A549 (cell line): Measurements from ENCODE around the gene SOX15. TPM values are rescaled to one million over a fixed set of nuclear protein-coding genes. Genes with fewer than 3 reads are reported as not detected.

Experiments
- ATAC-seq, 2 experiments: fragments of 200-7000 bp in 1 of 2; fragments of >200 bp in 1 of 2; cut with Nextera tagmentation in 1 of 2; cut with Tn5 transposase in 1 of 2; 3 replicates each; pipeline versions ENCODE4 v1.8.0 to v1.9.1; 2018 to 2020; ENCODE audit warnings: mild to moderate bottlenecking in 1 of 2, moderate library complexity in 1 of 2
- CTCF ChIA-PET: fragments of 300-600 bp; sonication (Branson Sonifier 250); formaldehyde crosslinking; extraction: SDS; loops from one replicate; lab custom pipeline; 2021; ENCODE audit warnings: antibody characterized with exemption, inconsistent platforms; lab: Yijun Ruan, JAX
- POLR2A ChIA-PET: fragments of 350-600 bp; formaldehyde crosslinking; extraction: SDS; loops from one replicate; lab custom pipeline; 2021; ENCODE audit warnings: antibody characterized with exemption, inconsistent platforms; lab: Yijun Ruan, JAX
- DNase-seq, 2 experiments: peaks; one replicate each; pipeline versions ENCODE4 v3.0.0 to v3.0.0-alpha.2; 2011 to 2016; ENCODE audit warnings: low read depth in 1 of 2, low spot score in 1 of 2
- FAIRE-seq: peaks from 2 replicates; lab custom pipeline; 2011; peaks lifted over from hg19 to GRCh38; lab: Jason Lieb, UNC
- H3K27ac ChIP-seq, 2 experiments: fragments of >200 bp; sonication (Bioruptor Twin); formaldehyde crosslinking; 3 replicates each; pipeline ENCODE4 v1.5.1; 2016 to 2017
- H3K4me1 ChIP-seq: fragments of >200 bp; sonication (Bioruptor Twin); formaldehyde crosslinking; 3 replicates; pipeline ENCODE4 v1.6.1; 2016
- H3K4me2 ChIP-seq: fragments of >200 bp; sonication (Bioruptor Twin); formaldehyde crosslinking; 3 replicates; pipeline ENCODE4 v1.6.1; 2016
- H3K4me3 ChIP-seq: fragments of >200 bp; sonication (Bioruptor Twin); formaldehyde crosslinking; 3 replicates; pipeline ENCODE4 v1.5.1; 2016
- H3K9me3 ChIP-seq: fragments of >200 bp; sonication (Bioruptor Twin); formaldehyde crosslinking; 3 replicates; pipeline ENCODE4 v1.6.1; 2016
- BCL3 ChIP-seq: fragments of >200 bp; sonication (Bioruptor Twin); formaldehyde crosslinking; IDR thresholded peaks from 3 replicates; pipeline ENCODE4 v1.6.1; 2016
- CEBPB ChIP-seq, 2 experiments: fragments of >200 bp in 1 of 2; sonication (Bioruptor Twin) in 1 of 2; formaldehyde crosslinking in 1 of 2; IDR thresholded peaks; 2 replicates each; pipeline ENCODE4 v1.6.1; 2012 to 2016
- CTCF ChIP-seq: fragments of >200 bp; sonication (Bioruptor Twin); formaldehyde crosslinking; IDR thresholded peaks from 3 replicates; pipeline ENCODE4 v1.5.1; 2016
- EHF ChIP-seq: fragments of 250-450 bp; sonication (Bioruptor Pico); IDR thresholded peaks from 2 replicates; pipeline ENCODE4 v1.5.0; 2020; ENCODE audit warnings: mild to moderate bottlenecking
- EHMT2 ChIP-seq: fragments of 200-600 bp; sonication (generic); IDR thresholded peaks from 2 replicates; pipeline ENCODE4 v1.6.1; 2016; ENCODE audit warnings: antibody characterized with exemption, low read depth, mild to moderate bottlenecking, moderate library complexity
- ESRRA ChIP-seq: fragments of 150-350 bp; IDR thresholded peaks from 2 replicates; pipeline ENCODE4 v1.6.1; 2014; ENCODE audit warnings: mild to moderate bottlenecking, low read length, borderline replicate concordance
- FOXS1 ChIP-seq: fragments of 250-450 bp; sonication (Bioruptor Pico); IDR thresholded peaks from 2 replicates; pipeline ENCODE4 v1.5.0; 2020; ENCODE audit warnings: mild to moderate bottlenecking, moderate library complexity
- HDAC2 ChIP-seq: fragments of 200-600 bp; sonication (generic); IDR thresholded peaks from 2 replicates; pipeline ENCODE4 v1.6.1; 2016
- HEYL ChIP-seq: fragments of 250-450 bp; sonication (Bioruptor Pico); IDR thresholded peaks from 2 replicates; pipeline ENCODE4 v1.8.0; 2021; ENCODE audit warnings: mild to moderate bottlenecking, moderate library complexity
- HOXB5 ChIP-seq: fragments of 250-450 bp; sonication (Bioruptor Pico); IDR thresholded peaks from 2 replicates; pipeline ENCODE4 v1.5.0; 2020; ENCODE audit warnings: mild to moderate bottlenecking, moderate library complexity
- JUN ChIP-seq, 2 experiments: fragments of >200 bp; sonication (Bioruptor Twin); formaldehyde crosslinking; IDR thresholded peaks; 2 replicates in 1 of 2; 3 replicates in 1 of 2; pipeline ENCODE4 v1.6.1; 2016 to 2017
- MAX ChIP-seq: IDR thresholded peaks from 2 replicates; pipeline ENCODE4 v1.6.1; 2012
- MAZ ChIP-seq: fragments of 150-350 bp; IDR thresholded peaks from 2 replicates; pipeline ENCODE4 v1.6.1; 2014; ENCODE audit warnings: antibody characterized with exemption, low read depth, low read length, borderline replicate concordance
- MYC ChIP-seq: IDR thresholded peaks from 2 replicates; pipeline ENCODE4 v1.6.1; 2012; ENCODE audit warnings: mild to moderate bottlenecking, inconsistent platforms, low read length, improper control_type of control experiment, borderline replicate concordance
- PBX3 ChIP-seq: IDR thresholded peaks from 2 replicates; pipeline ENCODE4 v1.6.1; 2012
- PHF8 ChIP-seq: fragments of 200-600 bp; sonication (generic); IDR thresholded peaks from 2 replicates; pipeline ENCODE4 v1.6.1; 2016; ENCODE audit warnings: low read depth, mild to moderate bottlenecking, antibody characterized with exemption, moderate library complexity, borderline replicate concordance
- POLR2A ChIP-seq: IDR thresholded peaks from 2 replicates; pipeline ENCODE4 v1.6.1; 2012; ENCODE audit warnings: mild to moderate bottlenecking, low read length
- RAD21 ChIP-seq, 2 experiments: fragments of >200 bp in 1 of 2; sonication (Bioruptor Twin) in 1 of 2; formaldehyde crosslinking in 1 of 2; IDR thresholded peaks in 1 of 2; conservative IDR thresholded peaks in 1 of 2; 2 replicates in 1 of 2; 3 replicates in 1 of 2; pipeline ENCODE4 v1.6.1; 2012 to 2018; ENCODE audit warnings: inconsistent platforms in 1 of 2
- RFX5 ChIP-seq: fragments of 450-650 bp; IDR thresholded peaks from 2 replicates; pipeline ENCODE4 v1.7.1; 2014; ENCODE audit warnings: antibody characterized with exemption, mild to moderate bottlenecking, moderate library complexity
- SMC3 ChIP-seq: fragments of >200 bp; sonication (Bioruptor Twin); formaldehyde crosslinking; IDR thresholded peaks from 3 replicates; pipeline ENCODE4 v1.6.1; 2018; ENCODE audit warnings: inconsistent platforms
- ZFP36 ChIP-seq: fragments of 450-650 bp; IDR thresholded peaks from 2 replicates; pipeline ENCODE4 v1.6.1; 2014; ENCODE audit warnings: borderline replicate concordance; ENCODE audit not compliant: partially characterized antibody
- ZNF302 ChIP-seq: fragments of 250-450 bp; sonication (Bioruptor Pico); IDR thresholded peaks from 2 replicates; pipeline ENCODE4 v1.9.0; 2021; ENCODE audit warnings: inconsistent platforms, mild to moderate bottlenecking, moderate library complexity
- WGBS: methylation state at CpG from one replicate; pipeline ENCODE4 v1.1.6; 2017; ENCODE audit errors: missing lambda C conversion rate; 5-methylcytosine and 5-hydroxymethylcytosine counted together
- polyA plus RNA-seq, 4 experiments: library from polyadenylated mRNA; depleted of rRNA in 3 of 4; stranded (reverse); fragments of >200 nt; fragmentation: RNase III in 1 of 4; extraction: RNeasy Plus Mini Kit Qiagen cat#74134 plus additional on column Dnase treatment in 1 of 4; gene quantifications; 2 replicates in 3 of 4; 3 replicates in 1 of 4; pipeline ENCODE4 v1.2.3, GENCODE V29; 2011 to 2017

SOX15 gene
- polyA plus RNA-seq, 2 of the 4 experiments (the other 2 are of a cell fraction) = 0.05 to 0.19 TPM

- ChIA-PET POLR2A (interaction anchor here (0.6 to 6.1 kb wide), 12 partner anchors 11 to 230 kb away, joined by 3 to 58 read pairs (median 4); partner anchors contain the start of genes ATP1B2, CD68, MPDU1 and POLR2A), CTCF (interaction anchor here (0.5 to 14.2 kb wide), 31 partner anchors 10 to 329 kb away, joined by 3 to 130 read pairs (median 5); partner anchors contain the start of genes ATP1B2, CD68, DNAH2 and SAT2)
- ATAC-seq = peak; percentile 91 to 96
- Histone ChIP-seq H3K27ac (peak within 1 kb of the TSS; percentile 92 to 95), H3K4me1 (peaks cover 29% of the 10 kb centered on the region), H3K9me3 (no peaks in the 10 kb centered on the region), H3K4me2 (peak within 1 kb of the TSS; percentile 91), H3K4me3 (peak within 1 kb of the TSS; percentile 84)
- peak; percentile 92 for FAIRE-seq
- WGBS = under 1% methylated on average over 44 of the region's 93 CpGs
- DNase-seq = peak; percentile 99 to 100
- no peak for TF ChIP-seq ESRRA
- TF ChIP-seq RFX5 = peak; percentile 82
- TF ChIP-seq JUN (IDR thresholded peaks at IDR 0.05) = peak in 1 of 2 experiments; percentile 85; a peak in 3 of 5 replicates
- 0 out of 2 replicates have a peak, but pooled peaks have one; percentile 16 for TF ChIP-seq PBX3
- TF ChIP-seq FOXS1 (CRISPR knock-in tag) = no peak
- no peak for TF ChIP-seq EHF (CRISPR knock-in tag)
- TF ChIP-seq MAZ = 0 out of 2 replicates have a peak, but pooled peaks have one; percentile 28
- peak; percentile 69; the same call in 1 of the 2 replicates for TF ChIP-seq MAX
- 0 out of 2 replicates have a peak, but pooled peaks have one; percentile 16 for TF ChIP-seq HOXB5 (CRISPR knock-in tag)
- peak; percentile 77 for TF ChIP-seq POLR2A
- TF ChIP-seq RAD21 (conservative IDR thresholded peaks at IDR 0.05 in 1 of 2, IDR thresholded peaks at IDR 0.05 in 1 of 2) = 0 out of 5 replicates have a peak, but pooled peaks have one; percentile 10 to 29
- peak; percentile 58 for TF ChIP-seq CTCF
- TF ChIP-seq BCL3 = 0 out of 3 replicates have a peak, but pooled peaks have one; percentile 51
- TF ChIP-seq PHF8 = peak; percentile 47
Observed at GRCh38 chr17:7614425-7615264, 24.8 kb upstream of the SOX15 start, which contains the start of gene FXR2. FXR2 (minus strand) TSS chr17:7614897; CDS start chr17:7614532, 365 bp downstream.

- FAIRE-seq = no peak
- Histone ChIP-seq H3K27ac (peak overlapping the region; percentile 92 to 95), H3K4me2 (peak overlapping the region; percentile 91), H3K9me3 (no peaks in the 10 kb centered on the region), H3K4me3 (peak overlapping the region; percentile 84), H3K4me1 (peaks cover 29% of the 10 kb centered on the region)
- WGBS = 5% methylated on average over 20 of the region's 20 CpGs
- DNase-seq = peak in 1 of 2 experiments; percentile 54
- POLR2A ChIA-PET = interaction anchor here (1.7 to 6.1 kb wide), 5 partner anchors 13 to 130 kb away, joined by 4 to 58 read pairs (median 15); partner anchors contain the start of genes CD68, MPDU1, POLR2A and SAT2
- TF ChIP-seq MAX (peak; percentile 19; the same call in 1 of the 2 replicates), EHMT2 (no peak), HDAC2 (no peak), PHF8 (no peak), HEYL (CRISPR knock-in tag) (no peak), CEBPB (IDR thresholded peaks at IDR 0.05) (peak in 1 of 2 experiments; percentile 57; a peak in 2 of 4 replicates), ZFP36 (no peak), MYC (peak; percentile 33; the same call in 1 of the 2 replicates), ZNF302 (no peak), SMC3 (no peak)
- ATAC-seq = peak; percentile 2 to 14; a peak in 4 of 6 replicates
- CTCF ChIA-PET = interaction anchor here (0.8 to 14.2 kb wide), 17 partner anchors 10 to 260 kb away, joined by 3 to 130 read pairs (median 8); partner anchors contain the start of genes SAT2, SHBG, SOX15 and TP53
Observed at GRCh38 chr17:7613769-7614424, 24.0 kb upstream of the SOX15 start.
